ENCODE results near the gene PGBD5. TPM values are rescaled to one million over a fixed set of nuclear protein-coding genes. Genes with fewer than 3 reads are reported as not detected.

PGBD5 gene
- total RNA-seq, 1 experiment from 2014 or later: not detected

GRCh38 chr1:230371923-230372703 is 54.0 kb downstream of the PGBD5 start:
- no peaks in the 10 kb centered on the region for H3K36me3 ChIP-seq
- peaks cover 5% of the 10 kb centered on the region for H3K27me3 ChIP-seq
- H3K4me3 ChIP-seq: no peak overlapping the region
- no peaks in the 10 kb centered on the region for H3K9me3 ChIP-seq
- DNase-seq: no peak

GRCh38 chr1:230370109-230370508 is 56.0 kb downstream of the PGBD5 start:
- Histone ChIP-seq H3K27me3 (peaks cover 9% of the 10 kb centered on the region), H3K4me3 (no peak overlapping the region), H3K36me3 (no peaks in the 10 kb centered on the region), H3K9me3 (no peaks in the 10 kb centered on the region)
- no peak for DNase-seq

- DNase-seq: no peak
- no peaks in the 10 kb centered on the region for H3K9me3 ChIP-seq
- no peak overlapping the region for H3K4me3 ChIP-seq
- peaks cover 9% of the 10 kb centered on the region for H3K27me3 ChIP-seq
- no peaks in the 10 kb centered on the region for H3K36me3 ChIP-seq
Measured at GRCh38 chr1:230368871-230369270, 57.3 kb downstream of the PGBD5 start.

DNA sequence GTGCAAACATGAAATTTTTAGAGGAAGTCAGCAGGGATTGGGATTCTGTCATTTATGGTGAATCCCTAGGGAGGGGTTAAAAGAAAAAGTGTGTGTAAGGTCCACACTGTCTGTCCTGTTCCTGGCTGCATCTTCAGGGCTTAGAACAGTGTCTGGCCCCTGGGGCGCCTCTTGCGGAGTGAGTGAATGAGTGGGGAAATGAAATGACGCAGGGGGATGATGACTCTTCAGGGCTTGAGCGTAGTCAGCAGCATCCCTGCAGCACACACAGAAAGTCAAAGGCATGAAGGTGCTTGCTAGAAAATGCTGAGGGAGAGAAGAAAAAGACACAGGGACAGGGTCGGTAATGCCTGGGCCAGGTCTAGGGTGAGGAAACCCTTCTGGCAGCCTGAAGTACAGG is 57.8 kb downstream of the PGBD5 start:
- no peaks in the 10 kb centered on the region for H3K9me3 ChIP-seq
- peaks cover 11% of the 10 kb centered on the region for H3K27me3 ChIP-seq
- no peaks in the 10 kb centered on the region for H3K36me3 ChIP-seq
- H3K4me3 ChIP-seq: no peak overlapping the region
- no peak for DNase-seq

DNA sequence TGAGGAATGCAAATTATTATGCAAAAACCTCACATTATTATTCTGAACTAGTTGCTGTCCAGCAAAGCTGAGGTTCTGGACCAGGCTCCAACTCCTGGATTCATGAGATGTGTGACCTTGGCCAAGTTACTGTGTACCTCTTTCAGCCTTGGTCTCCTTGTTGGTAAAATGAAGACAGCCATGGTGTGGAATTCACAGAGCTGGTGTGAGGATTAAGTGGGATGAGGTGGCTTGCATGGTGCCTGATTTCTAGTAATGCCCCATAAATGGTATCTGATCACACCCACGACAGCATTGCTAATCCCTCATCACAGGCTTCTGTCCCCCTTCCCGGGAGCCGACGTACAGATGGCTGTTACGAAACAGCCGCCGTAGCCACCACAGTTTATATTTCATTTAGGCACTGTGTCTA is 59.6 kb downstream of the PGBD5 start:
- no peak overlapping the region for H3K4me3 ChIP-seq
- H3K27me3 ChIP-seq: peaks cover 11% of the 10 kb centered on the region
- DNase-seq: no peak
- no peaks in the 10 kb centered on the region for H3K36me3 ChIP-seq
- no peaks in the 10 kb centered on the region for H3K9me3 ChIP-seq

- Histone ChIP-seq H3K9me3 (no peaks in the 10 kb centered on the region), H3K27me3 (peaks cover 11% of the 10 kb centered on the region; the same call in 1 of the 2 replicates), H3K4me3 (no peak overlapping the region), H3K36me3 (no peaks in the 10 kb centered on the region)
- DNase-seq: no peak
Measured at GRCh38 chr1:230365723-230366307, 60.3 kb downstream of the PGBD5 start.

DNA sequence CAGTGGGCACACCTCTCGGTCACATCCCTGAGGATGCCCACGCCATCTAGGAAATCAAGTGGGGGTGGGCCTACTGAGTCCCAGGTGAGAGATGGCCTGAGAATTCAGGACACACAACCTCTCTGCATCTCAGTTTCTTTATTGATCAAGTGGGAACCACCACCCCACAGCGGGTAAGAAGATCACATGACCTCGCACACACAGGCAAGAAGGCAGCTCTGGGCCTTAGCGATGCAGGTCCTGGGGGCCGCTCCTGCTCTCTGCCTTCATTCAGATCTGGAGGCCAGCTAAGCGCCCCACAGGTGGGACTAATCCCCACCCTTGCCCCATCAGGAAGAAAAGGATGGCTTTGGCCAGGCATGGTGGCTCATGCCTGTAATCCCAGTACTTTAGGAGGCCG is 63.2 kb downstream of the PGBD5 start:
- Histone ChIP-seq H3K27me3 (peaks cover 11% of the 10 kb centered on the region; the same call in 1 of the 2 replicates), H3K4me3 (no peak overlapping the region), H3K36me3 (no peaks in the 10 kb centered on the region), H3K9me3 (peaks cover 2% of the 10 kb centered on the region; the same call in 1 of the 2 replicates)
- DNase-seq: no peak

DNA sequence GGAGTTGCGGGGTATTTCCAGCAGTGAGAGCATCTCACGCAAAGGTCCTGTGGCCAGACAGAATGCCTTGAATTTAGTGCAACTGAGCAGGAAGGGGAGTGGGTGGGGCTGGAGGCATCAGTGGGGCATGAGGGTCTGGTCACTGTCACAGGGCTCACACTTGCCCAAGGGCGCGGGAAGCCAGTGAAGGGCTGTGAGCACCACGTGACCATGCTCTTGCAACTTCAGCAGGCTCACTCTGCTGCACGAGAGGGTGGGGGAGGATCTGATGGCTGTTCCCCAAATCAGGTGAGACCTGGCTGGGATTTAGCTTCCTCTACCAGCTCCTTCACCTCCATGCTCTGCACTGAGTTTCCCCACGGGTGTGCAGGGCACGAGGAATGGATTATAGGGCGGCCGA is 64.2 kb downstream of the PGBD5 start:
- no peaks in the 10 kb centered on the region for H3K36me3 ChIP-seq
- H3K4me3 ChIP-seq: no peak overlapping the region
- H3K9me3 ChIP-seq: peaks cover 2% of the 10 kb centered on the region; the same call in 1 of the 2 replicates

GRCh38 chr1:230359992-230360668 is 66.0 kb downstream of the PGBD5 start:
- peaks cover 2% of the 10 kb centered on the region; the same call in 1 of the 2 replicates for H3K9me3 ChIP-seq
- DNase-seq: peak; percentile 68

More for the DNA sequence above, 64.2 kb downstream of the PGBD5 start:
- H3K27me3 ChIP-seq: peaks cover 11% of the 10 kb centered on the region; the same call in 1 of the 2 replicates
- no peak for DNase-seq

DNA sequence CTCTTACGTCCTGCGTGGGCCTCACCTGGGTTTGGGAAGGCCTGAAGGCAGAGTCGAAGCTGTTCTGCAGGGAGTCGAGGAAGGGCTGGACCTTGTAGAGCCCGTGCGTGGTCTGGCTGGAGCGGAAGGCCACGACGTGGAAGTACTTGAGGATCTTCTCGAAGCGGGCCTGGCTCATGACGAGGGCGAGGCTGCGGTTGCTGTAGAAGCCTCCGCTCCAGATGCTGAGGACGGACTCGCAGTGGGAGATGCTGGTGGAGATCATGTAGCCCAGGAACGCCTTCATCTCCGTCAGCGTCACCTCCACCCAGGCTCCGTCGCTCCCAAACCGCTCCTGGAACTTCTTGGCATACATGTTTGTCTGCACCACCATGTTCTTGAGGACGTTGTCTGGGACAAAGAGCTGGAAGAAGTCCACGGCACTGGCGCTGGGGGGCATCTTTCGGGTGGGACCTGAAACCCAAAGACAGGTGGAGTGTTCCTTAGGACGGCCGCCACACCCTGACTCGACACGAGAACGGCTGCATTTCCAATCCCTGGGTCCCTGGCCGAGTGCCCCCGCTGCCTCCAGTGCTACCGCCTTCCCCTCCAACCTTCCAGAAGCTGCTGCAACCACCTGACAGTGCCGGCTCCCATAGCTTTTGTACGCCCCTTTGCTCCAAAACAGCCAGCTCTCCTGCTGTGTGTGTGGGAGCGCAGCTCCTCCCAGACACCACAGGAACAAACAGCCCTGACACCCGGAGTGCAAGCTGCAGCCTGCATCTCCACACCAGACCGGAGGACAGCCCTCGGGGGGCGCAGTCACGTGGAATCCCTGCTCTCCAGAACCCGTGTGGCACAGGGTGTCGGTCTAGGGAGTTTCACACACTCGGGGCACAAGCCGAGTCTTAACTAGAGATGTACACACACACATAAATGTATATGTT is 69.0 kb downstream of the PGBD5 start:
- H3K9me3 ChIP-seq: peaks cover 2% of the 10 kb centered on the region; the same call in 1 of the 2 replicates
- no peak overlapping the region for H3K4me3 ChIP-seq
- DNase-seq: no peak
- no peaks in the 10 kb centered on the region for H3K36me3 ChIP-seq
- no peaks in the 10 kb centered on the region for H3K27me3 ChIP-seq

More at GRCh38 chr1:230359992-230360668, 66.0 kb downstream of the PGBD5 start:
- H3K4me3 ChIP-seq: no peak overlapping the region
- peaks cover 6% of the 10 kb centered on the region; the same call in 1 of the 2 replicates for H3K27me3 ChIP-seq
- H3K36me3 ChIP-seq: no peaks in the 10 kb centered on the region

- no peaks in the 10 kb centered on the region for H3K36me3 ChIP-seq
- peaks cover 2% of the 10 kb centered on the region; the same call in 1 of the 2 replicates for H3K9me3 ChIP-seq
- H3K4me3 ChIP-seq: no peak overlapping the region
- DNase-seq: no peak
- H3K27me3 ChIP-seq: no peaks in the 10 kb centered on the region
Measured at GRCh38 chr1:230356190-230356589, 69.9 kb downstream of the PGBD5 start.

- H3K27me3 ChIP-seq: no peaks in the 10 kb centered on the region
- H3K36me3 ChIP-seq: no peaks in the 10 kb centered on the region
- peaks cover under 1% of the 10 kb centered on the region; the same call in 1 of the 2 replicates for H3K9me3 ChIP-seq
- no peak overlapping the region for H3K4me3 ChIP-seq
- DNase-seq: no peak
Measured at GRCh38 chr1:230355594-230355993, 70.5 kb downstream of the PGBD5 start.

GRCh38 chr1:230355128-230355527 is 71.0 kb downstream of the PGBD5 start:
- H3K4me3 ChIP-seq: no peak overlapping the region
- DNase-seq: no peak
- no peaks in the 10 kb centered on the region for H3K9me3 ChIP-seq
- H3K27me3 ChIP-seq: no peaks in the 10 kb centered on the region
- H3K36me3 ChIP-seq: no peaks in the 10 kb centered on the region

DNA sequence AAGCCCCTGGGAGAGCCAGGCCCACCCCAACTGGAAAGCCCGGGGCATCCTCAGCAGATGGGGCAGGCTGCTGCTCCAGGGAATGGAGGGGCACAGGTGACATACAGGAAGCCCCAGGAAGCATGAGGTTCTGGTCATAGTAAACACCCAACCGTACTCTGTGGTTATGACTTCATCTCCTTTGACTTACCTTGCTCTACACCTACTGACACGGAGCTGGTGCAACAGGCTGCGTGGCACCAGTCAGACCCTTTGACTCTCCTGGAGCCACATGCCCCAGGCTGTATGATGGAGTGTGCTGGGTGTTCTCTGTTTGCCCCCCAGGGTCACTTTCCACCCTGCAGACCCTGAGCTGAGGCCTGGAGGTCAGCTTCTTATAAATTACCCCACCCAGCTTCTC is 72.1 kb downstream of the PGBD5 start:
- no peak for DNase-seq
- Histone ChIP-seq H3K36me3 (no peaks in the 10 kb centered on the region), H3K27me3 (no peaks in the 10 kb centered on the region), H3K4me3 (no peak overlapping the region), H3K9me3 (no peaks in the 10 kb centered on the region)

GRCh38 chr1:230352537-230352936 is 73.6 kb downstream of the PGBD5 start:
- no peak overlapping the region for H3K4me3 ChIP-seq
- no peaks in the 10 kb centered on the region for H3K9me3 ChIP-seq
- H3K27me3 ChIP-seq: no peaks in the 10 kb centered on the region
- H3K36me3 ChIP-seq: no peaks in the 10 kb centered on the region
- DNase-seq: no peak

GRCh38 chr1:230351983-230352382 is 74.1 kb downstream of the PGBD5 start:
- no peak for DNase-seq

More at GRCh38 chr1:230351983-230352382, 74.1 kb downstream of the PGBD5 start:
- Histone ChIP-seq H3K9me3 (no peaks in the 10 kb centered on the region), H3K36me3 (no peaks in the 10 kb centered on the region), H3K27me3 (no peaks in the 10 kb centered on the region), H3K4me3 (no peak overlapping the region)
